LNCaP clone FGC (cell line): ENCODE measurements around the gene MLYCD.
A peak's percentile ranks its signal among the peaks of the same experiment; 100 is the strongest.

Experiments used
- DNase-seq: peaks from one replicate; pipeline ENCODE4 v3.0.0-alpha.2; 2011; ENCODE audit warnings: low read depth
- H3K4me3 ChIP-seq: 2 replicates; pipeline ENCODE4 v1.5.1; 2011; ENCODE audit warnings: mild to moderate bottlenecking, low read depth, low read length, control low read depth
- TF ChIP-seq, protein P1 (sequence below): IDR thresholded peaks from 2 replicates; pipeline ENCODE4 v1.5.1; 2012; ENCODE audit warnings: mild to moderate bottlenecking; ENCODE audit not compliant: control insufficient read depth, insufficient read depth; ENCODE audit errors: extremely low read depth

Gene MLYCD

GRCh38 chr16:83886199-83886971 is 12.5 kb upstream of the MLYCD start:
- TF ChIP-seq, protein P1, sequence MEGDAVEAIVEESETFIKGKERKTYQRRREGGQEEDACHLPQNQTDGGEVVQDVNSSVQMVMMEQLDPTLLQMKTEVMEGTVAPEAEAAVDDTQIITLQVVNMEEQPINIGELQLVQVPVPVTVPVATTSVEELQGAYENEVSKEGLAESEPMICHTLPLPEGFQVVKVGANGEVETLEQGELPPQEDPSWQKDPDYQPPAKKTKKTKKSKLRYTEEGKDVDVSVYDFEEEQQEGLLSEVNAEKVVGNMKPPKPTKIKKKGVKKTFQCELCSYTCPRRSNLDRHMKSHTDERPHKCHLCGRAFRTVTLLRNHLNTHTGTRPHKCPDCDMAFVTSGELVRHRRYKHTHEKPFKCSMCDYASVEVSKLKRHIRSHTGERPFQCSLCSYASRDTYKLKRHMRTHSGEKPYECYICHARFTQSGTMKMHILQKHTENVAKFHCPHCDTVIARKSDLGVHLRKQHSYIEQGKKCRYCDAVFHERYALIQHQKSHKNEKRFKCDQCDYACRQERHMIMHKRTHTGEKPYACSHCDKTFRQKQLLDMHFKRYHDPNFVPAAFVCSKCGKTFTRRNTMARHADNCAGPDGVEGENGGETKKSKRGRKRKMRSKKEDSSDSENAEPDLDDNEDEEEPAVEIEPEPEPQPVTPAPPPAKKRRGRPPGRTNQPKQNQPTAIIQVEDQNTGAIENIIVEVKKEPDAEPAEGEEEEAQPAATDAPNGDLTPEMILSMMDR, result no peak
- no peak overlapping the region for H3K4me3 ChIP-seq
- no peak for DNase-seq

DNA sequence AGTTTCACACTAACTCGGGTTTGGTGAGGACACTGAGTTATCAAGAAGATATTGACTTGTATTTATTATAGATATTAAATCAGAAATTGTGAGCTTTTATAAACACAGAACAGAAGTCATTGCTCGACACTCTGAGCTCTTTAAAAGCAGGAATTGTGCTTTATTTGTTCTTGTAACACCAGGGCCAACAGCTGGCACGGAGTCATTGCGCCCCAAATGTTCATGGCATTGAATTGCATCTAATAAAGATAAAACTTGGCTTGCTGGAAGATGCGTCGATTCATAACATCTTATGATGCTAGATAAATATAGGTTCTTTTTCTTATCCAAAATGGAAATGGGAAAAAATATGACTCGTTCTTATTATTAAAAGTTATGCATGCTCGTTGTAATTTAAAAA is 11.8 kb upstream of the MLYCD start:
- DNase-seq, result no peak
- TF ChIP-seq, protein P1, result peak; percentile 54
- no peak overlapping the region for H3K4me3 ChIP-seq

- TF ChIP-seq, protein P1, result no peak
- no peak for DNase-seq
- H3K4me3 ChIP-seq, result no peak overlapping the region
Measured at GRCh38 chr16:83887564-83887963, 11.4 kb upstream of the MLYCD start.

GRCh38 chr16:83888672-83889044 is 10.3 kb upstream of the MLYCD start:
- TF ChIP-seq, protein P1, result no peak
- no peak overlapping the region for H3K4me3 ChIP-seq
- DNase-seq, result no peak

DNA sequence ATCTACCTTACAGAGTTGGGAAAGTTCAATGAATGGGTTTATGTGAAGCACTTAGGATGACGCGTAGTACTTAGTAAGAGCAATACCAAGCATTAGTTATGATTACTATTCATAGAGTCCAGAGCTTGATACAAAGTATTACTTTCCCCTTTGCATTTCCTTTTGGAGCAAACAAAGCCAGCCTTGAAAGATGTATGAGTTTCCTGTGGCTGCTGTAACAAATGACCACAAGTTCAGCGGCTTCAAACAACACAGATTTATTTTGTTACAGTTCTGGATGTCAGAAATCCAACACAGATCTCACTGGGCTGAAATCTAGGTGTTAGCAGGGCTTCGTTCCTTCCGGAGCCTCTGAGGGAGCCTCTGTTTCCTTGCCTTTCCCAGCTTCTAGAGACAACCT is 8.6 kb upstream of the MLYCD start:
- H3K4me3 ChIP-seq, result no peak overlapping the region
- TF ChIP-seq, protein P1, result no peak
- no peak for DNase-seq

DNA sequence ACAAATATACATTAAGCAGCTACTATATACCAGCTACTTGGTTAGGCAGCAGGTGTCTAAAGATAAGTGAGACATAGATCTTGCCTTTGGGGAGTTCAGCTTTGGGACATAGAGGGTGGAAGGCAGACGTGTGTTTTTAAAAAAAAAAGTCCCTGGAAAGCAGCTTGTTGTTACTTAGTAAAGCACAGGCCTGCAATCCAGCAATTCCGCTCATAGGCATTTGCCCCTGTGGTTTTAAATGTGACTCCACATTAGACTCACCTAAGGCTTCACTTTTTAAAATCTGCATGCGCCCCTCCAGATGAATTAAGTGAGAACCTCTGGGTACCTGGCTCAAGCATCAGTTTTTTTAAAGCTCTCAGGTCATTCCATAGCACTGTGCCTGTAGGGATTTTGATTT is 7.2 kb upstream of the MLYCD start:
- no peak overlapping the region for H3K4me3 ChIP-seq
- DNase-seq, result no peak
- TF ChIP-seq, protein P1, result no peak

- TF ChIP-seq, protein P1, result no peak
Measured at GRCh38 chr16:83895243-83895642, 3.7 kb upstream of the MLYCD start.

More at GRCh38 chr16:83895243-83895642, 3.7 kb upstream of the MLYCD start:
- no peak overlapping the region for H3K4me3 ChIP-seq
- no peak for DNase-seq
